ENCODE results near the gene CDHR5. TPM values are rescaled to one million over a fixed set of nuclear protein-coding genes. Genes with fewer than 3 reads are reported as not detected.
A peak's percentile ranks its signal among the peaks of the same experiment; 100 is the strongest.

CDHR5 gene
- total RNA-seq, 5 donors from 2014 or later (not counting 1 experiment from before 2014, with no cell fraction given): 0.26 to 0.29 TPM; not detected in 3

DNA sequence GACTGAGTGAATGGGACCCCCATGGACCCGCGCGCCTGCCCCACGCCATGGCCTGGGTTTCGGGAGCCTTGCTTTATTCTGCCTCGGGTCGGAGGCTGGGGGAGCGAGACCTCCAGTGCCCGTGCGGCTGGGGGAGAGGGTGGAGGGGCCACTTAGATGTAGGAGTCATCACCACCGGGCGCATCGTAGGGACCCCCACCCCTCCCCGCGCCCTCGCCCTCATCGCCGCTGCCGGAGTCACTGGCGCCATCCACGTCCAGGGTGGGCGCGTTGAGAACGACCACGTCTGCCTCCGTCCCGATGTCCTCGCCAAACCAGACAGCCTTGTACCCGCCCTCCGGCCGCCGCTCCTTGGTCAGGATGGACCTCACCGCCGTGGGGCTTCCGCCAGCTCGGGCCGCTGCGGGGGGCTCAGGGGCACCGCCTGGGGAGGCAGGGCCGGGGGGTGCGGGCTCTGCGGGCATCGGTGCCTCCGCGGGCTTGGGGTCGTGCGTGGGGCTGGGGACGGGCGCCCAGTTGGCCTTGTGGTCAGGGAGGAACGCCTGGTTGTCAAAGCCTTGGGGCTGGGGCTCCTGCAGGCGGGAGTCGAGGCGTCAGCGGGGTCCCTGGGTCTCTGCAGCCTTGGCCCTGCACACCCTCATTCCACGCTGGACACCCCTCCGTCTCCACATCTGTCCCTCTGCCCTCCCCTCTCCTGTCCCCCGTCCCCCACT is 7.4 kb downstream of the CDHR5 start:
- Histone ChIP-seq H3K36me3 (ENCODE audit: control insufficient read depth in 2 of 2, extremely low read depth in 1 of 2, insufficient read depth in 1 of 2, low read length in 1 of 2) (peaks cover 0 to 18% of the 10 kb centered on the region in 2 donors), H3K27me3 (replicated peaks in 1 of 2; ENCODE audit: control insufficient read depth in 2 of 2, extremely low read depth in 1 of 2, insufficient read depth in 2 of 2, low read length in 1 of 2) (peaks cover 0 to 11% of the 10 kb centered on the region in 2 experiments), H3K27ac (ENCODE audit: low read length) (no peak overlapping the region), H3K9me3 (no peaks in the 10 kb centered on the region), H3K4me1 (ENCODE audit: control insufficient read depth in 1 of 2, extremely low read depth in 1 of 2, insufficient read depth in 2 of 2, low read length in 2 of 2) (peaks cover 4 to 43% of the 10 kb centered on the region in 2 experiments), H3K4me3 (ENCODE audit: control insufficient read depth in 1 of 2, extremely low read depth in 1 of 2, low read length in 1 of 2) (no peak overlapping the region)
- POLR2A ChIA-PET: no interaction called here
- Mint-ChIP-seq H3K36me3 (peaks cover 2% of the 10 kb centered on the region), H3K27me3 (no peaks in the 10 kb centered on the region), H3K4me3 (no peak overlapping the region), H3K4me1 (peaks cover 10 to 22% (median 16%) of the 10 kb centered on the region in 3 donors), H3K9me3 (no peaks in the 10 kb centered on the region), H3K27ac (no peak overlapping the region)
- 92% methylated on average over 56 of the region's 57 CpGs for WGBS (ENCODE audit: insufficient coverage)
- CTCF ChIA-PET: no interaction called here
- no peak for DNase-seq
- ATAC-seq (replicated peaks in 1 of 4): no peak

DNA sequence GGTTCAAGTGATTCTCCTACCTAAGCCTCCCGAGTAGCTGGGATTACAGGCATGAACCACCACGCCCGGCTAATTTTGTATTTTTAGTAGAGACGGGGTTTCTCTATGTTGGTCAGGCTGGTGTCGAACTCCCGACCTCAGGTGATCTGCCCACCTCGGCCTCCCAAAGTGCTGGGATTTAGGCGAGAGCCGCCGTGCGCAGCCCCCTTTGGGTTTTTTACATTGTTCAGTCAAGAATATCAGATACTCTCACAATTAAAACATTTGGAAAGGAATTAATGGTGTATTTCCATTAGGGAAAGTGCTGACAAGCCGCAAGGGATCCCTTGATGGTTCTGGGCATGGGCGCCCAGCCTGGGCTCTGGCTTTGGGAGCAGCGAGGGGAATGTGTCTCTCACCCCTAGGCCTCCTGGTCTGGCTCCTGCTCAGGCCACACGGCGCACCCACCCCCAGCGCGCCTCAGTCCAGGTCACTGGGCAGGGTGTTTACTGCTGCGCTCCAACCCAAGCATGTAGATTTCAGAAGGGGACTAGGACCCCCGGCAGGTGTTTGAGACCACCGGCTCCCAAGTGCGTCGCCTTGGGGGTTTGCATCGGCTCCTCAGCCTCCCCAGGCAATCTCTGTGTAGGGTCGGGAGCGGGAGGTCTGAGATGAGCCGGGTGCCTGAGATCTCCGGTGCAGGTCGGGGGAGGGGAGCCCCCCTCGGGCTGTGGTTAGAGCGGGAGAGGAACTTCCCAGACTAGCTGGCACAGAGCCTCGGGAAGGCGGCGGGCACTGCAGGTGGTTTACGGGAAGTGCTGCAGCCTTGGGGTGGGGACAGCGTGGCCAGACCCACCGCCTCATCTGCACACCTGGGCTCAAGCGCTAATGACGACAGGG is 8.2 kb downstream of the CDHR5 start:
- peak overlapping the region; percentile 73 to 91 for H3K4me3 ChIP-seq (ENCODE audit: control insufficient read depth in 1 of 2, extremely low read depth in 1 of 2, low read length in 1 of 2)
- ChIA-PET POLR2A (no interaction called here), CTCF (no interaction called here)
- Mint-ChIP-seq H3K27ac (peak overlapping the region; percentile 89 to 92), H3K27me3 (no peaks in the 10 kb centered on the region), H3K36me3 (peaks cover 6% of the 10 kb centered on the region), H3K4me1 (peaks cover 14 to 26% (median 19%) of the 10 kb centered on the region in 3 donors), H3K4me3 (peak overlapping the region; percentile 85 to 91 (median 90)), H3K9me3 (no peaks in the 10 kb centered on the region)
- H3K27me3 ChIP-seq (replicated peaks in 1 of 2; ENCODE audit: control insufficient read depth in 2 of 2, extremely low read depth in 1 of 2, insufficient read depth in 2 of 2, low read length in 1 of 2): peaks cover 0 to 11% of the 10 kb centered on the region in 2 experiments
- no peaks in the 10 kb centered on the region for H3K9me3 ChIP-seq
- H3K36me3 ChIP-seq (ENCODE audit: control insufficient read depth in 2 of 2, extremely low read depth in 1 of 2, insufficient read depth in 1 of 2, low read length in 1 of 2): peaks cover 0 to 26% of the 10 kb centered on the region in 2 donors
- peak overlapping the region; percentile 86 for H3K27ac ChIP-seq (ENCODE audit: low read length)
- WGBS (ENCODE audit: insufficient coverage): 59% methylated on average over 21 of the region's 39 CpGs
- DNase-seq (no peak), ATAC-seq (replicated peaks in 1 of 4) (no peak)
- peaks cover 4 to 44% of the 10 kb centered on the region in 2 experiments for H3K4me1 ChIP-seq (ENCODE audit: control insufficient read depth in 1 of 2, extremely low read depth in 1 of 2, insufficient read depth in 2 of 2, low read length in 2 of 2)

DNA sequence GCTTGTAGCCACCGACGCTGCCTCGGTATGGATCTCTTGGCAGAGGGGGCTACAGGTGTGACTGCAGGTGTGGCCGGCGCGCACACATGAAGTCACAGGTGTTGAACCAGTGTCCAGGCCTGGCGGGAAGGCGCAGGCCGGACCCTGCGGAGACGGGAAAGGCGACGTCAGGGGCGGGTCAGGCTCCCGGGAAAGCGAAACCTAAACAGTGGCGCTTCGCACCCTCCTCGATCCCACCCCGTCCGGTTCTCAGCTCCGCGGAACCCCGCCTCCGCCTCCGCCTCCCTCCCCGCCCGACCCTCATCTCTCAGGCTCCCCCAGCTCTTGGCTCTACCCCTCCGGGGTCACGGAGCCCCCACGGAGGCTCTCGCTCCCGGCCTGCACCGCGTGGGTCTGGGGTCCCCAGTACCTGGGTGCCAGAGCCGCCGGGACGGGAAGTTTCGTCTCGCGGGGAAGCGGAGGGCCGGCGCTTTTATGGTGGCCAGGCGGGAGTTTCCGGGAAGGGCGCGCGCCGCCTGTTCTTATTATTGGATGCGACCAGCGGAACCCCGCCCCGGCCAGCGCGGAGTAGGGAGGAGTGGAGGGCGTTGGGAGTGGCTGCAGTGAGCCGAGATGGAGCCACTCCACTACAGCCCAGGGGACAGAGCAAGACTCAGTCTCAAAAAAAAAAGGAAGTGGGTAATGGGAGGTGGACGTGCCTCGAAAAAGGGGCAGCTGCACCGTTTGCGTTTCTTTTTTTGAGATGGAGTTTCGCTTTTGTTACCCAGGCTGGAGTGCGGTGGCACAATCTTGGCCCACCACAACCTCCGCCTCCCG is 9.0 kb downstream of the CDHR5 start, which contains the start of gene IRF7:
Gene IRF7, minus strand, starts transcription at position 447 of the 816 bp plus-strand sequence. CDS start 586 bp downstream, outside the sequence.
- WGBS (ENCODE audit: insufficient coverage): under 1% methylated on average over 55 of the region's 66 CpGs
- Mint-ChIP-seq H3K27me3 (no peaks in the 10 kb centered on the region), H3K9me3 (no peaks in the 10 kb centered on the region), H3K36me3 (peaks cover 6% of the 10 kb centered on the region), H3K4me1 (peaks cover 14 to 27% (median 19%) of the 10 kb centered on the region in 3 donors), H3K4me3 (peak within 1 kb of the TSS; percentile 85 to 91 (median 90)), H3K27ac (peak within 1 kb of the TSS; percentile 91 to 92)
- H3K27me3 ChIP-seq (replicated peaks in 1 of 2; ENCODE audit: control insufficient read depth in 2 of 2, extremely low read depth in 1 of 2, insufficient read depth in 2 of 2, low read length in 1 of 2): peaks cover 0 to 11% of the 10 kb centered on the region in 2 experiments
- H3K27ac ChIP-seq (ENCODE audit: low read length): peak within 1 kb of the TSS; percentile 86
- CTCF ChIA-PET: no interaction called here
- peak; percentile 62 to 90 (median 75) for DNase-seq
- peak; percentile 75 to 84 (median 82) for ATAC-seq (replicated peaks in 1 of 4)
- peaks cover 4 to 44% of the 10 kb centered on the region in 2 experiments for H3K4me1 ChIP-seq (ENCODE audit: control insufficient read depth in 1 of 2, extremely low read depth in 1 of 2, insufficient read depth in 2 of 2, low read length in 2 of 2)
- H3K4me3 ChIP-seq (ENCODE audit: control insufficient read depth in 1 of 2, extremely low read depth in 1 of 2, low read length in 1 of 2): peak within 1 kb of the TSS; percentile 73 to 91
- H3K9me3 ChIP-seq: no peaks in the 10 kb centered on the region
- peaks cover 2 to 35% of the 10 kb centered on the region in 2 donors for H3K36me3 ChIP-seq (ENCODE audit: control insufficient read depth in 2 of 2, extremely low read depth in 1 of 2, insufficient read depth in 1 of 2, low read length in 1 of 2)
- POLR2A ChIA-PET: interaction anchor here in 1 of 2 donors (0.5 to 0.6 kb wide), 2 partner anchors 28 to 80 kb away, joined by 3 to 4 read pairs; partner anchors contain the start of gene TMEM80

DNA sequence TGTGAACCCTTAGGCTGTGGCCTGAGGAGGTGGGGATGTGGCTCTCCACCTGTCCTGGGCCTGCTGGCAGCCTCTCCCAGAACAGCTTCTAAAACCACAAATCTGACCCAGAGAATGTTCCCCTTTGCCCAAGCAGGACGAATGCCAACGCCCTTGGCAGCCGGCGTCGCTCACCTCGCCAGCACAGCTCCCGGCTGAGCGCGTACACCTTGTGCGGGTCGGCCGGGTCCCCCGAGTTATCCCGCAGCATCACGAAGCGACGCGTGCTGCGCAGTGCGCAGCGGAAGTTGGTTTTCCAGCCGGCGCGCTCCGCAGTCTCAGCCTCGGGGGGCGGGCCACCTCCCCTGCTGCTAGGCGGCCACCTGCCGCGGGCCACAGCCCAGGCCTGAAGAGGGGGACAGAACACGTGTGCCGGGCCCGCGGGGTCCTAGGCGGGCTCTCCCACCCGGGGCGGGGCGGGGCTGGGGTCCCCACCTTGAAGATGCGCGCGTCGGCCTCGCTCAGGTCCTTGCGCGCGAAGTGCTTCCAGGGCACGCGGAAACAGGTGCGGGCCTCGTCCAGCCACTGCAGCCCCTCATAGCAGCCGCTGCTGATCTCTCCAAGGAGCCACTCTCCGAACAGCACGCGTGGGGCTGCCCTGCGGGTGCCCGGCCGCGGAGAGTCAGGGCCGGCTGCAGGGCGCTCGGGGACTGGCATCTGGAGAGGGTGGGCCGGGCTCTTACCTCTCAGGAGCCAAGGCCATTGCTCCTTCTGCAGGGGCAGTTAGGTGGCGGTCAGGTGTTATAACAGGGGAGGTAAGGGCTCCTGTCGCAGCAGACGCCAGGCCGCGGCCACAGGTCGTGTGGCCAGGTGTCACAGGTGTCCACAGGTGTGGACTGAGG is 9.9 kb downstream of the CDHR5 start:
- WGBS (ENCODE audit: insufficient coverage): 73% methylated on average over 67 of the region's 68 CpGs
- H3K36me3 Mint-ChIP-seq: peaks cover 6% of the 10 kb centered on the region
- H3K9me3 ChIP-seq: no peaks in the 10 kb centered on the region
- no peak for ATAC-seq (replicated peaks in 1 of 4)
- H3K36me3 ChIP-seq (ENCODE audit: control insufficient read depth in 2 of 2, extremely low read depth in 1 of 2, insufficient read depth in 1 of 2, low read length in 1 of 2): peaks cover 3 to 43% of the 10 kb centered on the region in 2 donors
- H3K9me3 Mint-ChIP-seq: no peaks in the 10 kb centered on the region
- H3K27ac Mint-ChIP-seq: peak overlapping the region; percentile 91 to 92
- H3K27me3 Mint-ChIP-seq: no peaks in the 10 kb centered on the region
- peak in 1 of 35 experiments; percentile 28 for DNase-seq
- peak overlapping the region; percentile 86 for H3K27ac ChIP-seq (ENCODE audit: low read length)
- peaks cover 0 to 7% of the 10 kb centered on the region in 2 experiments for H3K27me3 ChIP-seq (replicated peaks in 1 of 2; ENCODE audit: control insufficient read depth in 2 of 2, extremely low read depth in 1 of 2, insufficient read depth in 2 of 2, low read length in 1 of 2)
- H3K4me1 ChIP-seq (ENCODE audit: control insufficient read depth in 1 of 2, extremely low read depth in 1 of 2, insufficient read depth in 2 of 2, low read length in 2 of 2): peaks cover 4 to 44% of the 10 kb centered on the region in 2 experiments
- POLR2A ChIA-PET: interaction anchor here in 1 of 2 donors (0.5 kb wide), 1 partner anchor 81 kb away, joined by 3 read pairs; the partner anchor contains the start of gene TMEM80
- peaks cover 14 to 28% (median 19%) of the 10 kb centered on the region in 3 donors for H3K4me1 Mint-ChIP-seq
- CTCF ChIA-PET: interaction anchor here in 1 of 2 donors (0.6 kb wide), 1 partner anchor 960 kb away, joined by 3 read pairs; no protein-coding TSS in a partner anchor
- H3K4me3 ChIP-seq (ENCODE audit: control insufficient read depth in 1 of 2, extremely low read depth in 1 of 2, low read length in 1 of 2): peak overlapping the region; percentile 73 to 91
- peak overlapping the region; percentile 85 to 91 (median 90) for H3K4me3 Mint-ChIP-seq

DNA sequence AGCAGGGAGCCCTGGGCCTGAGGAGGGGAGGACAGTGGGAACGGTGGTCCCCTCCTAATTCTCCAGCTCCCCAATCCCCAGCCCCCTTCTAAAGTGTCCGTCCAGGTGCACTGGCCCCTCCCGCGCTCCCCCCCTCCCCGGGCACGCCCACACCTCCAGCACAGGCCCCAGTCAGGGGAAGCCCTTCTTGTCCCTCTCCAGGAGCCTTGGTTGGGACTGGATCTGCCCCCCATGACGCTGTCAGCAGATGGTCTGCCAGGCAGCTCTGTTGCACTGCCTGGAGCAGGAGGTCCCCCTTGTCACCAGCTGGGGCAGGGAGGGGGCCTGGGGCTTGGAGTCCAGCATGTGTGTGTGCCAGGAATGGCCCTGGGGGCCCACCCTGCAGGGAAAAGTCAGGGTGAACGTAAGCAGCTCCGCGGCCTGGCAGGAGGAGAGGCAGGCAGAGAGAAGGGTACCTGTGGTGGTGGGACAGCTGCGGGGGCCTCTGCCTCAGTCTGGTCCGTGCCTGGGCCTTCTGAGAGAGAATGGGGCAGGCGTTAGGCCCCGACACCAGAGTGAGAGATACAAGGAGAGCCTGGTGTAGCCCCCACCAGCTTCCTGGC is 10.6 kb downstream of the CDHR5 start:
- H3K27me3 Mint-ChIP-seq: no peaks in the 10 kb centered on the region

More for the DNA sequence above, 10.6 kb downstream of the CDHR5 start:
- H3K27me3 ChIP-seq (replicated peaks in 1 of 2; ENCODE audit: control insufficient read depth in 2 of 2, extremely low read depth in 1 of 2, insufficient read depth in 2 of 2, low read length in 1 of 2): peaks cover 0 to 5% of the 10 kb centered on the region in 2 experiments
- peaks cover 4 to 44% of the 10 kb centered on the region in 2 experiments for H3K4me1 ChIP-seq (ENCODE audit: control insufficient read depth in 1 of 2, extremely low read depth in 1 of 2, insufficient read depth in 2 of 2, low read length in 2 of 2)
- peaks cover 3 to 51% of the 10 kb centered on the region in 2 donors for H3K36me3 ChIP-seq (ENCODE audit: control insufficient read depth in 2 of 2, extremely low read depth in 1 of 2, insufficient read depth in 1 of 2, low read length in 1 of 2)
- peaks cover 14 to 28% (median 19%) of the 10 kb centered on the region in 3 donors for H3K4me1 Mint-ChIP-seq
- CTCF ChIA-PET: interaction anchor here in 1 of 2 donors (0.6 kb wide), 1 partner anchor 961 kb away, joined by 3 read pairs; no protein-coding TSS in a partner anchor
- H3K27ac ChIP-seq (ENCODE audit: low read length): peak overlapping the region; percentile 44
- peak overlapping the region; percentile 70 to 85 (median 76) for H3K4me3 Mint-ChIP-seq
- WGBS (ENCODE audit: insufficient coverage): 90% methylated on average over 9 of the region's 14 CpGs
- no peak for ATAC-seq (replicated peaks in 1 of 4)
- peak in 1 of 35 experiments; percentile 24 for DNase-seq
- peaks cover 6% of the 10 kb centered on the region for H3K36me3 Mint-ChIP-seq
- POLR2A ChIA-PET: no interaction called here
- no peaks in the 10 kb centered on the region for H3K9me3 Mint-ChIP-seq
- peak overlapping the region; percentile 61 to 73 for H3K27ac Mint-ChIP-seq
- H3K4me3 ChIP-seq (ENCODE audit: control insufficient read depth in 1 of 2, extremely low read depth in 1 of 2, low read length in 1 of 2): no peak overlapping the region
- no peaks in the 10 kb centered on the region for H3K9me3 ChIP-seq
